H1 (cell line): ENCODE measurements around the gene HBD. TPM values are rescaled to one million over a fixed set of nuclear protein-coding genes. Genes with fewer than 3 reads are reported as not detected.

Experiments
- CTCF ChIA-PET: fragments of 300-600 bp; sonication (Branson Sonifier 250); formaldehyde crosslinking; loops from one replicate; lab custom pipeline; 2021; ENCODE audit not compliant: partially characterized antibody; lab: Charles Lee
- POLR2A ChIA-PET: fragments of 300-600 bp; sonication (Branson Sonifier 250); formaldehyde crosslinking; loops from one replicate; lab custom pipeline; 2021; ENCODE audit warnings: inconsistent platforms; ENCODE audit not compliant: partially characterized antibody; lab: Charles Lee
- DNase-seq, 2 experiments: peaks; one replicate each; pipeline versions ENCODE4 v3.0.0 to v3.0.0-alpha.2; 2010 to 2022; ENCODE audit warnings: low spot score in 2 of 2, low read depth in 1 of 2, mixed read lengths in 1 of 2
- FAIRE-seq: peaks from 2 replicates; lab custom pipeline; 2011; peaks lifted over from hg19 to GRCh38; lab: Jason Lieb, UNC
- H2AFZ ChIP-seq: 2 replicates; pipeline ENCODE4 v1.8.1; 2012; ENCODE audit warnings: low read length, inconsistent platforms
- H2AK5ac ChIP-seq: 2 replicates; pipeline ENCODE4 v1.6.1; 2013; ENCODE audit warnings: low read depth, low read length
- H2BK120ac ChIP-seq: replicated peaks from 2 replicates; pipeline ENCODE3; 2013; ENCODE audit warnings: low read depth, low read length, inconsistent platforms
- H2BK12ac ChIP-seq: 2 replicates; pipeline ENCODE4 v1.6.1; 2013; ENCODE audit warnings: low read depth, low read length
- H2BK15ac ChIP-seq: 2 replicates; pipeline ENCODE4 v1.6.1; 2013; ENCODE audit warnings: low read length
- H2BK20ac ChIP-seq: 2 replicates; pipeline ENCODE4 v1.6.1; 2013; ENCODE audit warnings: low read length
- H2BK5ac ChIP-seq: 2 replicates; pipeline ENCODE4 v1.6.1; 2013; ENCODE audit warnings: low read depth, low read length
- H3K14ac ChIP-seq: 2 replicates; pipeline ENCODE4 v1.6.1; 2013; ENCODE audit warnings: inconsistent platforms; ENCODE audit not compliant: insufficient read length
- H3K18ac ChIP-seq: 2 replicates; pipeline ENCODE4 v1.6.1; 2013; ENCODE audit warnings: low read length; ENCODE audit errors: extremely low read depth
- H3K23ac ChIP-seq: 2 replicates; pipeline ENCODE4 v1.6.1; 2013; ENCODE audit warnings: inconsistent platforms; ENCODE audit not compliant: insufficient read length
- H3K23me2 ChIP-seq: 2 replicates; pipeline ENCODE4 v1.6.1; 2013; ENCODE audit warnings: low read depth, low read length
- H3K27ac ChIP-seq: 2 replicates; pipeline ENCODE4 v1.6.1; 2011; ENCODE audit warnings: low read depth, low read length, inconsistent platforms
- H3K27me3 ChIP-seq, 4 experiments: replicated peaks in 1 of 4; 1 replicate in 1 of 4; 2 replicates in 3 of 4; pipeline versions ENCODE4 v1.6.1 to v1.8.1; 2011 to 2013; ENCODE audit warnings: low read length in 3 of 4, mild to moderate bottlenecking in 3 of 4, inconsistent platforms in 2 of 4, mixed read lengths in 2 of 4, moderate library complexity in 1 of 4; ENCODE audit not compliant: control insufficient read depth in 3 of 4, insufficient read depth in 3 of 4; ENCODE audit errors: extremely low read depth in 1 of 4
- H3K36me3 ChIP-seq, 4 experiments: 2 replicates each; pipeline versions ENCODE4 v1.6.1 to v1.8.1; 2011 to 2013; ENCODE audit warnings: mild to moderate bottlenecking in 4 of 4, low read length in 3 of 4, moderate library complexity in 2 of 4, control low read depth in 1 of 4, inconsistent platforms in 1 of 4; ENCODE audit not compliant: insufficient read depth in 4 of 4, control insufficient read depth in 2 of 4
- H3K4ac ChIP-seq: replicated peaks from 2 replicates; pipeline ENCODE3; 2013; ENCODE audit warnings: low read length, low read depth, mixed read lengths, inconsistent platforms; ENCODE audit not compliant: insufficient read length
- H3K4me1 ChIP-seq, 4 experiments: replicated peaks in 1 of 4; 1 replicate in 1 of 4; 2 replicates in 3 of 4; pipeline versions ENCODE4 v1.6.1 to v1.8.1; 2011 to 2013; ENCODE audit warnings: low read length in 3 of 4, inconsistent platforms in 2 of 4, mixed read lengths in 1 of 4; ENCODE audit not compliant: insufficient read depth in 4 of 4, control insufficient read depth in 3 of 4
- H3K4me2 ChIP-seq, 2 experiments: 2 replicates each; pipeline versions ENCODE4 v1.6.1 to v1.8.1; 2011 to 2013; ENCODE audit warnings: low read depth in 2 of 2, low read length in 2 of 2, control low read depth in 1 of 2, inconsistent platforms in 1 of 2, mild to moderate bottlenecking in 1 of 2; ENCODE audit not compliant: insufficient read depth in 1 of 2
- H3K4me3 ChIP-seq, 4 experiments: fragments of 200-600, 300-600 bp in 1 of 4; sonication (generic), shearing (Covaris generic), sonication (Bioruptor Twin) in 1 of 4; 2 replicates each; pipeline versions ENCODE4 v1.5.1 to v1.8.1; 2011 to 2016; ENCODE audit warnings: low read length in 4 of 4, low read depth in 3 of 4, control low read depth in 2 of 4, inconsistent platforms in 2 of 4, mild to moderate bottlenecking in 2 of 4, mixed read lengths in 1 of 4, moderate library complexity in 1 of 4; ENCODE audit not compliant: insufficient read depth in 2 of 4; ENCODE audit errors: extremely low read depth in 1 of 4
- H3K56ac ChIP-seq: replicated peaks from 2 replicates; pipeline ENCODE3; 2013; ENCODE audit warnings: low read depth, mild to moderate bottlenecking, mixed read lengths, low read length, inconsistent platforms; ENCODE audit not compliant: insufficient read length
- H3K79me1 ChIP-seq: 2 replicates; pipeline ENCODE4 v1.6.1; 2013; ENCODE audit warnings: low read depth, low read length, control low read depth
- H3K79me2 ChIP-seq, 2 experiments: 2 replicates each; pipeline versions ENCODE4 v1.6.1 to v1.8.1; 2012 to 2013; ENCODE audit warnings: low read length in 2 of 2, mild to moderate bottlenecking in 2 of 2, inconsistent platforms in 1 of 2; ENCODE audit not compliant: insufficient read depth in 2 of 2, control insufficient read depth in 1 of 2
- H3K9ac ChIP-seq, 4 experiments: replicated peaks in 1 of 4; 1 replicate in 1 of 4; 2 replicates in 3 of 4; pipeline versions ENCODE4 v1.6.1 to v1.8.1; 2011 to 2013; ENCODE audit warnings: low read depth in 3 of 4, low read length in 3 of 4, control low read depth in 2 of 4, mild to moderate bottlenecking in 2 of 4, moderate library complexity in 2 of 4, inconsistent platforms in 1 of 4; ENCODE audit errors: extremely low read depth in 1 of 4
- H3K9me3 ChIP-seq, 2 experiments: 2 replicates each; pipeline versions ENCODE4 v1.6.1 to v1.8.1; 2012 to 2013; ENCODE audit warnings: mild to moderate bottlenecking in 2 of 2, moderate library complexity in 2 of 2, control low read depth in 1 of 2, inconsistent platforms in 1 of 2, low read depth in 1 of 2, low read length in 1 of 2, mixed read lengths in 1 of 2; ENCODE audit not compliant: insufficient read depth in 2 of 2
- H4K20me1 ChIP-seq, 2 experiments: replicated peaks in 1 of 2; 2 replicates each; pipeline versions ENCODE3 to v1.8.1; 2011 to 2013; ENCODE audit warnings: inconsistent platforms in 2 of 2, low read length in 2 of 2, mild to moderate bottlenecking in 1 of 2; ENCODE audit not compliant: insufficient read depth in 2 of 2, control insufficient read depth in 1 of 2
- H4K5ac ChIP-seq: 2 replicates; pipeline ENCODE4 v1.6.1; 2013; ENCODE audit warnings: low read length, low read depth, mixed read lengths, inconsistent platforms; ENCODE audit not compliant: insufficient read length
- H4K8ac ChIP-seq: 2 replicates; pipeline ENCODE4 v1.8.0; 2013; ENCODE audit warnings: mild to moderate bottlenecking, moderate library complexity, low read length, inconsistent platforms; ENCODE audit not compliant: insufficient read depth; ENCODE audit errors: extremely low read depth
- H4K91ac ChIP-seq: replicated peaks from 2 replicates; pipeline ENCODE3; 2013; ENCODE audit warnings: low read length, mixed read lengths, inconsistent platforms; ENCODE audit not compliant: insufficient read length
- ATF3 ChIP-seq: IDR thresholded peaks from 2 replicates; pipeline ENCODE4 v1.6.1; 2011; ENCODE audit warnings: low read depth, mild to moderate bottlenecking, low read length; ENCODE audit not compliant: insufficient read depth
- BACH1 ChIP-seq: IDR thresholded peaks from 2 replicates; pipeline ENCODE4 v1.6.1; 2012; ENCODE audit warnings: low read length, improper control_type of control experiment
- CBX8 ChIP-seq: fragments of 300-800, 300-1000 bp; sonication (generic); IDR thresholded peaks from 2 replicates; pipeline ENCODE4 v1.7.1; 2016; ENCODE audit warnings: low read depth, low read length, borderline replicate concordance
- CEBPB ChIP-seq: IDR thresholded peaks from 2 replicates; pipeline ENCODE4 v1.6.1; 2012; ENCODE audit warnings: low read depth, low read length
- CHD2 ChIP-seq: IDR thresholded peaks from 2 replicates; pipeline ENCODE4 v1.6.1; 2012; ENCODE audit warnings: low read length, improper control_type of control experiment
- CREB1 ChIP-seq: IDR thresholded peaks from 2 replicates; pipeline ENCODE4 v1.6.1; 2012; ENCODE audit warnings: inconsistent platforms
- JUN ChIP-seq: IDR thresholded peaks from 2 replicates; pipeline ENCODE4 v1.6.1; 2011; ENCODE audit warnings: low read depth, mild to moderate bottlenecking, improper control_type of control experiment, low read length
- MAFK ChIP-seq: IDR thresholded peaks from 2 replicates; pipeline ENCODE4 v1.6.1; 2012; ENCODE audit warnings: low read depth, mild to moderate bottlenecking, improper control_type of control experiment, low read length
- POLR2AphosphoS5 ChIP-seq: IDR thresholded peaks from 2 replicates; pipeline ENCODE4 v1.6.1; 2011; ENCODE audit warnings: low read depth, low read length
- POU5F1 ChIP-seq: IDR thresholded peaks from 2 replicates; pipeline ENCODE4 v1.6.1; 2011; ENCODE audit warnings: low read depth, mild to moderate bottlenecking, low read length, moderate library complexity
- SAP30 ChIP-seq: fragments of 300-600 bp; sonication (generic); IDR thresholded peaks from 2 replicates; pipeline ENCODE4 v1.7.1; 2012; ENCODE audit warnings: low read length, moderate library complexity, mild to moderate bottlenecking, inconsistent platforms; ENCODE audit not compliant: insufficient read depth, insufficient replicate concordance
- SIN3A ChIP-seq, 2 experiments: IDR thresholded peaks in 1 of 2; conservative IDR thresholded peaks in 1 of 2; 2 replicates each; pipeline ENCODE4 v1.6.1; 2011 to 2012; ENCODE audit warnings: low read length in 2 of 2, improper control_type of control experiment in 1 of 2, low read depth in 1 of 2, mild to moderate bottlenecking in 1 of 2
- SIRT6 ChIP-seq: IDR thresholded peaks from one replicate; pipeline ENCODE4 v1.7.1; 2012; ENCODE audit warnings: low read length, inconsistent platforms
- WGBS, 2 experiments: shearing (Covaris generic) in 1 of 2; methylation state at CpG; one replicate each; pipeline versions ENCODE4 v1.1.6 to v1.1.7; 2013 to 2015; ENCODE audit warnings: low lambda C conversion rate in 2 of 2, mixed read lengths in 2 of 2, inconsistent platforms in 1 of 2, low coverage in 1 of 2, missing lambda C conversion rate in 1 of 2; ENCODE audit not compliant: insufficient replicate concordance in 2 of 2, insufficient coverage in 1 of 2, insufficient read length in 1 of 2; ENCODE audit errors: extremely low coverage in 1 of 2, missing lambda C conversion rate in 1 of 2; 5-methylcytosine and 5-hydroxymethylcytosine counted together
- polyA plus RNA-seq, 7 experiments: library from polyadenylated mRNA; depleted of rRNA in 3 of 7; stranded (reverse) in 5 of 7; unstranded in 2 of 7; fragments of >200 nt in 5 of 7; fragments of 200-250 nt in 2 of 7; gene quantifications; 1 replicate in 5 of 7; 2 replicates in 1 of 7; 4 replicates in 1 of 7; pipeline versions ENCODE4 v1.2.1 to v1.2.3, GENCODE V29; 2011 to 2013; ENCODE audit warnings: missing spikeins in 2 of 7, mixed read lengths in 2 of 7
- total RNA-seq: library from RNA; stranded (reverse); fragmentation: NEBNext Ultra II Directional; extraction: Animal tissue kit (Norgen Biotek cat#: 25700); gene quantifications from 2 replicates; pipeline ENCODE4 v1.2.1, GENCODE V29; 2021
- TF ChIP-seq, protein P1 (sequence below): IDR thresholded peaks from 2 replicates; pipeline ENCODE4 v1.6.1; 2011; ENCODE audit warnings: low read length, improper control_type of control experiment

Gene HBD
- total and polyA plus RNA-seq, 2 of the 8 experiments (the other 6 are each of a cell fraction or from before 2014, with no cell fraction given) = not detected

DNA sequence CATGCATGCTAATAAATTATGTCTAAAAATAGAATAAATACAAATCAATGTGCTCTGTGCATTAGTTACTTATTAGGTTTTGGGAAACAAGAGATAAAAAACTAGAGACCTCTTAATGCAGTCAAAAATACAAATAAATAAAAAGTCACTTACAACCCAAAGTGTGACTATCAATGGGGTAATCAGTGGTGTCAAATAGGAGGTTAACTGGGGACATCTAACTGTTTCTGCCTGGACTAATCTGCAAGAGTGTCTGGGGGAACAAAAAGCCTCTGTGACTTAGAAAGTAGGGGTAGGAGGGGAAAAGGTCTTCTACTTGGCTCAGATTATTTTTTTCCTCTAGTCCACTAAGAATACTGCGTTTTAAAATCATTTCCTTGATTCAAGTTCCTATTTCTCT, 6.6 kb downstream of the HBD start:
- Histone ChIP-seq H4K91ac (no peak overlapping the region), H3K4me3 (no peak overlapping the region), H3K79me1 (no peaks in the 10 kb centered on the region)
- no peak for TF ChIP-seq ATF3
- TF ChIP-seq MAFK = no peak
- TF ChIP-seq CREB1 = no peak
- TF ChIP-seq CHD2 = no peak
- no peak for TF ChIP-seq POU5F1
- TF ChIP-seq JUN = no peak
- no peak for TF ChIP-seq SIRT6
- no peak for TF ChIP-seq POLR2AphosphoS5
- no peak for TF ChIP-seq CEBPB
- TF ChIP-seq BACH1 = no peak
- TF ChIP-seq SAP30 = no peak
- TF ChIP-seq, protein P1, sequence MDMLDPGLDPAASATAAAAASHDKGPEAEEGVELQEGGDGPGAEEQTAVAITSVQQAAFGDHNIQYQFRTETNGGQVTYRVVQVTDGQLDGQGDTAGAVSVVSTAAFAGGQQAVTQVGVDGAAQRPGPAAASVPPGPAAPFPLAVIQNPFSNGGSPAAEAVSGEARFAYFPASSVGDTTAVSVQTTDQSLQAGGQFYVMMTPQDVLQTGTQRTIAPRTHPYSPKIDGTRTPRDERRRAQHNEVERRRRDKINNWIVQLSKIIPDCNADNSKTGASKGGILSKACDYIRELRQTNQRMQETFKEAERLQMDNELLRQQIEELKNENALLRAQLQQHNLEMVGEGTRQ = no peak
- TF ChIP-seq CBX8 = no peak
- TF ChIP-seq SIN3A (conservative IDR thresholded peaks at IDR 0.05 in 1 of 2, IDR thresholded peaks at IDR 0.05 in 1 of 2; ENCODE audit: low read depth in 1 of 2, low read length in 2 of 2) = no peak

More for the DNA sequence above, 6.6 kb downstream of the HBD start:
- no peak overlapping the region for H2AFZ ChIP-seq
- POLR2A ChIA-PET = no interaction called here
- no peak overlapping the region for H3K18ac ChIP-seq
- no peaks in the 10 kb centered on the region for H3K4me1 ChIP-seq
- H2AK5ac ChIP-seq = no peak overlapping the region
- no peak overlapping the region for H2BK12ac ChIP-seq
- H4K8ac ChIP-seq = no peak overlapping the region
- CTCF ChIA-PET = no interaction called here
- no peak overlapping the region for H2BK120ac ChIP-seq
- no peak overlapping the region for H2BK20ac ChIP-seq
- H3K9me3 ChIP-seq = no peaks in the 10 kb centered on the region
- H3K23me2 ChIP-seq = no peaks in the 10 kb centered on the region; the same call in 1 of the 2 replicates
- H3K14ac ChIP-seq = no peak overlapping the region
- no peak overlapping the region for H3K9ac ChIP-seq
- no peaks in the 10 kb centered on the region for H4K20me1 ChIP-seq
- no peaks in the 10 kb centered on the region for H3K36me3 ChIP-seq
- H3K23ac ChIP-seq = no peak overlapping the region
- 70% methylated on average over 1 of the region's 1 CpG; no CpG with 5 or more reads in 1 of the 2 experiments for WGBS, 2 experiments
- H3K27ac ChIP-seq = no peak overlapping the region
- no peak overlapping the region for H2BK5ac ChIP-seq
- H4K5ac ChIP-seq = no peak overlapping the region
- no peaks in the 10 kb centered on the region for H3K79me2 ChIP-seq
- no peak overlapping the region for H3K4ac ChIP-seq
- H3K27me3 ChIP-seq = no peaks in the 10 kb centered on the region
- H3K4me2 ChIP-seq = no peak overlapping the region
- H2BK15ac ChIP-seq = no peak overlapping the region
- no peak for FAIRE-seq
- no peak for DNase-seq
- no peak overlapping the region for H3K56ac ChIP-seq
